ENCODE measurements around the gene C21orf58. TPM values are rescaled to one million over a fixed set of nuclear protein-coding genes. Genes with fewer than 3 reads are reported as not detected.

The C21orf58 gene
- total RNA-seq, 1 experiment from 2014 or later: 4.5 TPM

DNA sequence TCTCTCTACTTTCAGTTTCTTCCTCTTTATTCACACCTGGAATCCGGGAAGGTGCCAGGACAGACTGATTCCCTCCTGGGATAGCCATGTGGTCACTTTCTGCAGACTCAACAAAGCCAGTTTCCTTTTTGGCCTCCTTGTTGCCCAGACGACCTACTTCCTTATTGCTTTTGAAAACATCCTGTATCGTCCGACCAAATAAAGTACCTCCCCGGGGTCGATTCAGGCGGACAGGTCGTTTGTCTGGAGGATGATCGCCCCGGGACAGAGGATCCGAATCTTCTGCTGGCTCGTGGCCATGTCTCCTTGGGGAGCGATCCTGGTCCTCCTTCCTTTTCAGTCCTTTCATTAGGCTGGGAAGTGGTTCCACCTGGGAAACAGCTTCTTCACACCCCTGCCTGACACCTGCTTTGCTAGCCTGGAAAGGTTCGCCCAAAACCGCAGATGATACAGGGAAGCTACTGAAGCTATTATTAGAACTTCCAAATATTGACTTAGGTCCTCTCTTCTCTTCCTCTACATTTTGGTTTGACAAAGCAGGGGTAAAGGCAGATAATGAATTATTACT, 39.5 kb downstream of the C21orf58 start:
- DNase-seq (ENCODE audit: low read depth): no peak
- in situ Hi-C loops (cut with HindIII; ENCODE audit: low pct_unique_long_range_greater_than_20kb, low sequenced_read_pairs): no loop called here

DNA sequence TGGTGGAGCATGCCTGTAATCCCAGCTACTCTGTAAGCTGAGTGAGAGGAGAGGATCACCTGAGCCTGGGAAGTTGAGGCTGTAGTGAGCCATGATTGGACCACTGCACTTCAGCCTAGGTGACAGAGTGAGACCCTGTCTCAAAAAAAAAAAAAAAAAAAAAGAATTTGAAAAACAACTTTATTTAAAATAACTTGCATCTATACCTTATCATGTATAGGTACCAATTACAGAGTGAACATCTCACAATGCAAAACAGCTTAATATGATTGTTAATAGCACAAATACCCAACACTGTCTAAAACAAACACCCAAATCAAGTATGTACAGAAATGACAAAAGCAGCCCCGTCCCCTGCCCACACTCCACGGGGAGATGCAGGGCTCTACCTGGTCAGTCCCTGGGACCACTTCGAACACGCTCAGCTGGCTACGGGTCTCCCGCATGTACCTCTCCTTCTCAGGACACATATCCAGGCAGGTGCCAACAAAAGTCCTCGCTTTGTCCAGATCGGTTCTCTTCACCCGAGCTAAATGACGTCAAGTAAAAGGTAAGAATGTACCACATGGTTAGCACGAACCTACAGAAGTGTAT, 48.8 kb downstream of the C21orf58 start:
- in situ Hi-C loops (cut with HindIII; ENCODE audit: low pct_unique_long_range_greater_than_20kb, low sequenced_read_pairs): no loop called here
- no peak for DNase-seq (ENCODE audit: low read depth)

DNA sequence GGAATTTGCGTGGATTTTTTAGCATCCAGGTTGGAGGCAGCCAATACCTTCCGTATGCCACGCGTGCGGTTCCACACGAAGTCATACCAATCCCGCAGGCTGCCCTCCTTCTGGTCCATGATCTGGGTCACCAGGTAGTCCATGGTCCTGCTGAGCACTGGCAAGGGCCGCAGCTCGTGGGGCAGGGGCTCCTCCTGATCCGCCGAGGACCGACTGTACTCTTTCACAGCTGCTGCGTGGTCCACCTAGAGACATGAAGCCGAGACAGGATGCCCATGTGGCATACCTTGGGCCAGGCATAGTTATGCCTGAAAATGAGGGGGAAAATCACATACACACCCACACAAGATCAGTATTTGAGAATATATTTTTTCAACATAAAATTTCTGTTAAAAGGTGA, 50.3 kb downstream of the C21orf58 start:
- no peak for DNase-seq (ENCODE audit: low read depth)
- in situ Hi-C loops (cut with HindIII; ENCODE audit: low pct_unique_long_range_greater_than_20kb, low sequenced_read_pairs): no loop called here

DNA sequence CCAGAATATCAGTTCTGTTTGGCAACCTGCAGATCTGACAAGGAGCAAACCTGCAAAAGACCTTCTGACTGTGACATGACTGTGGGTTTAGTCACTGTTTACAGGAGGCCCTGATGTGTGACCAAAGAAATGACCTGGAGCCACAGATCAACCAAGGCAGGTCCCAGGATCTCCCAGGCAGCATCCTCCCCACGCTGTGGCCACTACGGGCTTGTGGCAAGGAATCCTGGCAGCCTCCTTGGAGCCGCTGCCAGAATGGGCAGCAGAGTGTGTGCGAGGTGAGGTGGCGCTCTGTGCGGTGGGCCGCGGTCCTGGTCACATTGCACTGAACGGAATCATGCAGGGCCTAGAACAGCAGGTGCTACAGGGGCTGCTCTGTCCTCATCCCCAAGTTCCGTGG, 54.2 kb downstream of the C21orf58 start:
- peak; percentile 93 for DNase-seq (ENCODE audit: low read depth)
- in situ Hi-C loops (cut with HindIII; ENCODE audit: low pct_unique_long_range_greater_than_20kb, low sequenced_read_pairs): no loop called here

DNA sequence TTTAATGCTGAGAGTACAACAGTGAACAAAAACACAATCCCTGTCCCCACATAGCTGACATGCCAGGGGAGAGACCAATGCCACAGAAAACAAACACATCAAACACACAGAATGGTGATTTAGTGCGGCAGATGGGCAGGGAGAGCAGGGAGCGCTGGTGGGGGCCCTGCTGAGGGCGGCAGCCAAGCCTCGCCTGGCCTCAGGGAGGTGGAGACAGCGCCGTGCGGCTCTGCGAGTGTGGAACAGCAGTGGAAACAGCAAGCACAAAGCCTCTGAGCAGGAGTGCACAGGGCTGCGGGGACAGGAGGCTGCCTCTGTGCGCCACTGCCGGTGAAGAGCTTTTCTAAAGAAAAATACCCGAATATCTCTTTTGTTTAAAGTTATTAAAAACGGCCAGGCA, 55.3 kb downstream of the C21orf58 start:
- in situ Hi-C loops (cut with HindIII; ENCODE audit: low pct_unique_long_range_greater_than_20kb, low sequenced_read_pairs): no loop called here
- no peak for DNase-seq (ENCODE audit: low read depth)

DNA sequence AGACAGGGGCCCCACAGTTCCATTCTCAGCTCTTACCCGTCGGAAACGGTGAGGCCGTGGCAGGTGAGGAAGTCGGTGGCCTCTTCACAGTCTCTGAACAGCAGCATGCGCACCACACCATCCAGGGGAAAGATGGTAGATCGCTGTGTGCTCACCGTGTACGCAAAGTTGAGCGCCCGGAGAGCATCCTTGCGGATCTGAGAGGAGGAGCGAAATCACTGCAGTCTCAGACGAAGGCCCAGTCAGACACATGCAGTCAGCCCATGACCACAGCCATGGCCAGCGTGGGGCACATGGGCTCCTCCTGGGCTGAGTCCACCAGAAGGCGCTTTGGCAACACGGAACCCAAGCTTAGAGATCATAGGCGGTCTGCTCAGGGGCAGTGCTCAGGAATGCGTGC, 56.7 kb downstream of the C21orf58 start:
- in situ Hi-C loops (cut with HindIII; ENCODE audit: low pct_unique_long_range_greater_than_20kb, low sequenced_read_pairs): no loop called here
- DNase-seq (ENCODE audit: low read depth): no peak

DNA sequence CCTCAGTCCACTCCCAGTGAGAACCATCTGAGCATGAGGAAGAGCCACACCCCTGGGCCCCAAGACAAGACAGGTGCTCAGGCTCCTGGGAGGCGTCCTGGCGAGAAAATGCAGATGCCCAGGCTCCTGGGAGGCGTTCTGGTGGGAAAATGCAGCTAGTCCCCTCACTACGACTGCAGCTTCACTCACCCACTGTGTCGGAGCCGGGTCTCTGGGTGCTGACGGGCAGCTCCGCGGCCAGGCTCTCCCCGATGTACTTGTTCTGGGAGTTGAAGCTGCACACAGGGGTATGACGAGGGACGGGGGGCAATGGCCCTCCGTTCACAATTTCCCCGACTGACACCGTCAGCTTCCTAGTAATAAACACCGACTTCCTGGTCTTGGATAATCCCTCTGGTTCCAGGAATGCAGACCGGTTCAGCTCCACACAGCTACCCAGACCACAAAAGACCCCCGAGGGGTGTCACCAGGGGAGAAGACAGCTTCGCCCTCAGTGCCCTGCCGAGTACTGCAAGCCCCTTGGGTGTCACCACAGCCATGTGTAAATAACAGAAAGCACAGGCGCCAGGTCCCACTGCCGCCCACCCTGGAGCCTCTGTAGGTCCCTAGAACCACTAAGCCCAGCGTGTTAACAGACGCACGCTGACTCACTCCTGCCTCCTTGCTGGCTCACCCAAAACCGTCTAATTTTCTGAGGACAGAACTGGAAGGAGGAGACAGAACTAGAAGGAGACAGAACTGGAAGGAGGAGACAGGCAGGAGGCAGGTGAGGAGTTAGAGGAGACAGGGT, 57.7 kb downstream of the C21orf58 start:
- in situ Hi-C loops (cut with HindIII; ENCODE audit: low pct_unique_long_range_greater_than_20kb, low sequenced_read_pairs): no loop called here

DNA sequence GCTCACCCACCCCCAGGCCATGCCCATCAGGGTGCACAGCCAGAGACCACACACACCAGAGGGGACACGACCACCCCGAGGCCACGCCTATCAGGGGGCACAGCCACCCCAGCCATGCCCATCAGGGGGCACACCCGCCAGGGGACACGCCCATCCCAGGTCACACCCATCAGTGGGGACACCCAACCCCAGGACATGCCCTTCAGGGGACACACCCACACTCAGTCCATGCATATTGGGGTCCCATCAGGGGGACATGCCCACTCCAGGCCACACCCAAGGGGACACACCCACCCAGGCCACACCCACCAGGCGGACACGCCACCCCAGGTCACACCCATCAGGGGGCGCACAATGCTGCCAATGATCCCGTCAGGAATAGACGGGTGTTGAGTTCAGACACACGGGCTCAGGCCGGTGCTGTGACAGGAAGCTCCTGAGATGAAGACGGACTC, 59.0 kb downstream of the C21orf58 start:
- in situ Hi-C loops (cut with HindIII; ENCODE audit: low pct_unique_long_range_greater_than_20kb, low sequenced_read_pairs): no loop called here

More for the DNA sequence above, 57.7 kb downstream of the C21orf58 start:
- DNase-seq (ENCODE audit: low read depth): no peak

DNA sequence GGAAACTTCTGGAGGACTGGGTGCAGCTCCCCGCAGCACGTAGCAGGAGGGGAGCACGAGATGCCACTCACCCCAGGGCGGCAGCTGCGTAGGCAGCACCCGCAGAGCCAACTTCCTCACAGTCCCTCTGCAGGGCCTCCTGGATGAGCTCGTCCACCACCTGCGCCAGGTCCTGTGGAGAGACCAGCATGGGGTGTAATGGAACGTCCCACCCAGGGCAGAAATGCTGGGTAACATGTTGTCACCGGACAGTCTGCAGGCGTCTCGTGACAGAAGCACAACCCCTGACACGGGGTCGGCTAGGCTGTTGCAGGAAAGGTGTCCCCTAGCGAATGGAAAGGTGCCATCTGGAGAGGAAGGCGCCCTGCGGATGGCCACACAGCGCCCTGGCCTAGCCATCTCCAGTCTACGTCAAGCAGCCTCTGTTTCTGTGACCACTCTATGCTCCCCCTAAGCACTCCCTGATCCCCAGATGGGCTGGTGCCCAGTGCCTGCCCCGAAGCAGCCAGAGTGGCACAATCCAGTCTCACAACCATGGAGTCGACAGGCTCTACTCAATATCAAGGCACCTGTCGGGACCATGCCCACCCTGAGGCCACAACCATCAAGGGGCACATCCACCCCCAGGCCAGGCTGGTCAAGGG, 59.5 kb downstream of the C21orf58 start:
- no peak for DNase-seq (ENCODE audit: low read depth)
- in situ Hi-C loops (cut with HindIII; ENCODE audit: low pct_unique_long_range_greater_than_20kb, low sequenced_read_pairs): no loop called here

More for the DNA sequence above, 59.0 kb downstream of the C21orf58 start:
- no peak for DNase-seq (ENCODE audit: low read depth)

DNA sequence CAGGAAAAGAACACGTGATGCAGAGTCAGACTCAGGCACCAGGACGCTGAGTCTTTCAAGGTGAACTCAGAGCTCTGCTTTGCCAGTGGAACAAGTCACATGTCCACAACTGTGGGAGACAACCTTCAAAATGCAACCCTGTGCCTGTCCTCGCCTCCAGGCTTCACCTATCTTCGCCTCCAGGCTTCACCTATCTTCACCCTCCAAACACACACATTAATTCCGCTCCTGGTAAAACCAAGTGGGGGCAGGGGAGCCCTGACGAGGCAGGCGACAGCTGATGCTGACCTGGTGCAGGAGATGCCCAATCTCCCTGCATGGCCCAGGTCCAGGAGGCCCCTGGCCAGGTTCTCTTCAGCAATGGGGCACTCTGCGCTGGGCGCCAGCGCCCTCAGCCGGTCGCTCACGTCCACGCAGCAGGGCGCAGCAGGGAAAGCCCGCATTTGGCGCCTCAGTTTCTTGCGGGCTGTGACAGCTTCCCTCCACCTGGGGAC, 67.1 kb downstream of the C21orf58 start:
- in situ Hi-C loops (cut with HindIII; ENCODE audit: low pct_unique_long_range_greater_than_20kb, low sequenced_read_pairs): no loop called here
- DNase-seq (ENCODE audit: low read depth): no peak

DNA sequence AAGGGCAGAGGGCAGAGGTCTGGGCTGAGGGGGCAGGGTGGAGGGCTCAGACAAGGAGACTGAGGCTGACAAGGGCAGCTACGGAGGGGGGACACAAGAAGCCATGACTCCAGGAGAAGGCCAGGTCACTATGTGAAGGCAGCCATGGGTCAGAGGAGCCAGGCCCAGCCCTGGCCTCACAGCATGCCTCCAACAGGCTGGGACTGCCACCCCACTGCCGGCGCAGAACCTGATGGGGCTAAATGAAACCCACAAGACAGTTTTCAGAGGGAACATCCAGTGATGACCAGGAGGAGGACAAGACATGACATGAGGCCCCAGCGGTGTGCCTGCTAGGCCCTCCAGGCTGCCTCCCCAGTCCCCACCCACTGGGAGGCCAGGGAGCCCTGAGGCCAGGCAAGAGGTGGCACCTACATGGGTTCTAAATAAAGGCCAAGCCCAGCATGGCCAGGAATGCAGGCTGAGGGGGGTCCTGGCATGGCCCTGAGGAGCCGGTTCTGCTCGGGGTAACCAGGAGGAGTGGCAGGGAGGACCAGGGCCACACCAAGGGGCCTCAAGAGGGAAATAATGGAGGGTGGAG, 67.8 kb downstream of the C21orf58 start:
- no peak for DNase-seq (ENCODE audit: low read depth)
- in situ Hi-C loops (cut with HindIII; ENCODE audit: low pct_unique_long_range_greater_than_20kb, low sequenced_read_pairs): no loop called here

DNA sequence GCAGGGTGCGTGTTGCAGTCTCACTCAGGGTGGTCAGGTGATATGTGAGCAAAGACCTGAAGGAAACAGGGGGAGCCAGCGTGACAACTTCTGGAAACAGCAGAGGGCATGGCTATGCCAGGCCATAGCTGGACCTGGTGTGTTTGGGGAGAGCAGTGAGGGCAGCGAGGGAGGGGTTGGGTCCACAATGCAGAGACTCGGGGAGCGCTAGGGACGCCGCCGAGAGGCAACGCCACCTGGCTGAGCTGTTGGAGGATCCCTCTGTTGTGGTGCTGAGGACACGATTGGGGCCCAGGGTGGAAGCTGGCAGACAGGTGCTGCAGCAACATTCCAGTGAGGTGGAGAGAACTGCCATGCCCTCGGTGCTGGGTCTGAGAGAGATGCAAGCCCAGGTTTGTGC, 68.5 kb downstream of the C21orf58 start:
- no peak for DNase-seq (ENCODE audit: low read depth)
- in situ Hi-C loops (cut with HindIII; ENCODE audit: low pct_unique_long_range_greater_than_20kb, low sequenced_read_pairs): no loop called here

DNA sequence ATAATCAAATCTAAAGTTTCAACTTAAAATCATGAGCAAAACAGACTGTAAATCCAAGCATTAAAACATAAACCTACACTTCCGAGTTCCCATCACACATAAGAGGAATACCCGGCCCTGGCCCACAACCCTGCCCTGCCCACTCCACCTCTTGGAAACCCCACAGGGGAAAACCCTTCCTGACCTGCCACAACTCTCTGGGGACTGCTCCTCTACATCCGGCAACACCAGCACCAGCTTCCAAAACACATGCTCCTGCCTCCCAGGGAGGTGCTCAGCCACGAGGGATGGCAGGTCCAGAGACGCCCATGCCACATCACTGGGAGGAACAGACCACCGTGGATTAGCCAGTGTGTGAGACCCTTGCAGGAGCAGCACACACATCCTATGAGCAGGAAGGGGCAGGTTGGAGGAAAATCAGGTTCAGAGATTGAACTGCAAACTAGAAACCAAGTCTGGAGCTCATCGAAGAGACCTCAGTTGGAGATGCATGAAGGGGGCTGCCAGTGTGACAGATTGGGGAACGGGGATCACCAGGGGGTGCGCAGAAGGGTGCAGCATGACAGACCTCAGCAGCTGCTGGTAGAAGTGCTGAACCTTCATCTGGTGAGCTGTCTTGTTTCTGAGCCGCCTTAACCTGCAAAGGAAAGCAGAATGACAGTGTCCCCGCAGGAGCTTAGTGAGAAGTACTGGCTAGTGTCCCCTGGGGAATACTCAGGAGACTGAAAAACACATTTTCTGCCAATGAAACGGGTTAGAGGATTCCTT, 69.3 kb downstream of the C21orf58 start:
- in situ Hi-C loops (cut with HindIII; ENCODE audit: low pct_unique_long_range_greater_than_20kb, low sequenced_read_pairs): no loop called here

DNA sequence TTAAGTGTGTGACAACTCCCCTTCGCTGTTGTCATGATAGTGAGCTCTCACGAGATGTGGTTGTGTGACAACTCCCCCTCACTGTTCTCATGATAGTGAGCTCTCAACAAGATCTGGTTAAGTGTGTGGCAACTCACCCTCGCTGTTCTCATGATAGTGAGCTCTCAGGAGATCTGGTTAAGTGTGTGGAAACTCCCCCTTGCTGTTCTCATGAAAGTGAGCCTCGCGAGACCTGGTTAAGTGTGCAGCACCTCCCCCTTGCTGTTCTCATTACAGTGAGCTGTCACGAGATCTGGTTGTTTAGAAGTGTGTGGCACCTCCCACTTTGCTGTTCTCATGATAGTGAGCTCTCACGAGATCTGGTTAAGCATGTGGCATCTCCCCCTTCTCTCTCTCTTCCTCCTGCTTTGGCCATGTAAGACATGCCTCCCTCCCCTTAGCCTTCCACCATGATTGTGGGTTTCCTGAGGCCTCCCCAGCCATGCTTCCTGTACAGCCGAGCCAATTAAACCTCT, 70.0 kb downstream of the C21orf58 start:
- in situ Hi-C loops (cut with HindIII; ENCODE audit: low pct_unique_long_range_greater_than_20kb, low sequenced_read_pairs): no loop called here

More for the DNA sequence above, 69.3 kb downstream of the C21orf58 start:
- DNase-seq (ENCODE audit: low read depth): no peak

DNA sequence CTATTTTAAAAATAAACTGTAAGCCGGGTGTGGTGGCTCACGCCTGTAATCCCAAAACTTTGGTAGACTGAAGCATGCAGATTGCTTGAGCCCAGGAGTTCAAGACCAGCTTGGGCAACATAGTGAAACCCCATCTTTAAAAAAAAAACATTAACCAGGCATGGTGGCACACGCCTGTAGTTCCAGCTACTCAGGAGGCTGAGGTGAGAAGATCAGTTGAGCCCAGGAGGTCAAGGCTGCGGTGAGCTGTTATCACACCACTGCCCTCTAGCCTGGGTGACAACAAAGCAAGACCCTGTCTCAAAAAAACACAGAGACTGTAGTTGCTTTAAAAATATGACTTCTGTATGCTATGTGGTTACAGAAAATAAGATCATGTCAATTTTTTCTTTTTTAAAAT, 70.8 kb downstream of the C21orf58 start:
- DNase-seq (ENCODE audit: low read depth): no peak
- in situ Hi-C loops (cut with HindIII; ENCODE audit: low pct_unique_long_range_greater_than_20kb, low sequenced_read_pairs): no loop called here

More for the DNA sequence above, 70.0 kb downstream of the C21orf58 start:
- no peak for DNase-seq (ENCODE audit: low read depth)
